H1 (cell line): ENCODE measurements around the gene OPN1SW. TPM values are rescaled to one million over a fixed set of nuclear protein-coding genes. Genes with fewer than 3 reads are reported as not detected.

ENCODE experiments used
- ATF2 ChIP-seq: IDR thresholded peaks from 2 replicates; pipeline ENCODE4 v1.6.1; 2012; ENCODE audit warnings: low read length, inconsistent platforms
- CBX5 ChIP-seq: fragments of 300-800, 300-1000 bp; sonication (generic); IDR thresholded peaks from 2 replicates; pipeline ENCODE4 v1.7.1; 2016; ENCODE audit warnings: antibody characterized with exemption, low read length, low read depth
- EGR1 ChIP-seq: IDR thresholded peaks from 2 replicates; pipeline ENCODE4 v1.6.1; 2011; ENCODE audit warnings: low read depth, low read length, borderline replicate concordance
- KDM1A ChIP-seq: fragments of 200-600, 300-600 bp; sonication (generic); IDR thresholded peaks from 2 replicates; pipeline ENCODE4 v1.7.1; 2016; ENCODE audit warnings: mild to moderate bottlenecking, low read length, borderline replicate concordance
- SAP30 ChIP-seq: fragments of 300-600 bp; sonication (generic); IDR thresholded peaks from 2 replicates; pipeline ENCODE4 v1.7.1; 2012; ENCODE audit warnings: low read length, moderate library complexity, mild to moderate bottlenecking, inconsistent platforms; ENCODE audit not compliant: insufficient read depth, insufficient replicate concordance
- SIRT6 ChIP-seq: IDR thresholded peaks from one replicate; pipeline ENCODE4 v1.7.1; 2012; ENCODE audit warnings: low read length, inconsistent platforms
- SUZ12 ChIP-seq: fragments of 200-600 bp; sonication (generic); IDR thresholded peaks from 2 replicates; pipeline ENCODE4 v1.6.1; 2012; ENCODE audit warnings: mild to moderate bottlenecking, inconsistent platforms, low read length, moderate library complexity, mixed read lengths
- polyA plus RNA-seq, 7 experiments: library from polyadenylated mRNA; depleted of rRNA in 3 of 7; stranded (reverse) in 5 of 7; unstranded in 2 of 7; fragments of >200 nt in 5 of 7; fragments of 200-250 nt in 2 of 7; gene quantifications; 1 replicate in 5 of 7; 2 replicates in 1 of 7; 4 replicates in 1 of 7; pipeline versions ENCODE4 v1.2.1 to v1.2.3, GENCODE V29; 2011 to 2013; ENCODE audit warnings: missing spikeins in 2 of 7, mixed read lengths in 2 of 7
- total RNA-seq: library from RNA; stranded (reverse); fragmentation: NEBNext Ultra II Directional; extraction: Animal tissue kit (Norgen Biotek cat#: 25700); gene quantifications from 2 replicates; pipeline ENCODE4 v1.2.1, GENCODE V29; 2021

Gene OPN1SW
- total and polyA plus RNA-seq, 2 of the 8 experiments (the other 6 are each of a cell fraction or from before 2014, with no cell fraction given) = not detected

- no peak for TF ChIP-seq CBX5
- no peak for TF ChIP-seq KDM1A
- no peak for TF ChIP-seq ATF2
- no peak for TF ChIP-seq EGR1
- TF ChIP-seq SUZ12 = no peak
- TF ChIP-seq SAP30 = no peak
- TF ChIP-seq SIRT6 = no peak
Observed at GRCh38 chr7:128781851-128782250, 6.3 kb upstream of the OPN1SW start (continued).
